Measurements from ENCODE around the gene MCMBP.
"Not testable (repeated sequence)": the region's sequence is repeated elsewhere in the genome, so short reads cannot be mapped to it uniquely, and the experiment has no call there.

The MCMBP gene

GRCh38 chr10:119803264-119803663 lies 69.4 kb downstream of the MCMBP start:
- no peaks in the 10 kb centered on the region for H3K4me1 ChIP-seq (ENCODE audit: control insufficient read depth in 1 of 2, insufficient read depth in 2 of 2, low read length in 2 of 2)
- no peak overlapping the region for H3K27ac ChIP-seq (ENCODE audit: low read length)
- H3K4me3 ChIP-seq (ENCODE audit: low read depth in 1 of 2, low read length in 2 of 2), result no peak overlapping the region
- peaks cover 12 to 18% of the 10 kb centered on the region in 2 donors for H3K36me3 ChIP-seq (ENCODE audit: control insufficient read depth in 1 of 2, insufficient read depth in 2 of 2, low read length in 2 of 2)
- H3K9me3 ChIP-seq (ENCODE audit: control insufficient read depth in 1 of 2, low read length in 2 of 2), result no peaks in the 10 kb centered on the region
- H3K27me3 ChIP-seq (ENCODE audit: low read depth, low read length), result no peaks in the 10 kb centered on the region

- Histone ChIP-seq H3K27me3 (ENCODE audit: low read depth, low read length) (no peaks in the 10 kb centered on the region), H3K9me3 (ENCODE audit: control insufficient read depth in 1 of 2, low read length in 2 of 2) (no peaks in the 10 kb centered on the region), H3K4me1 (ENCODE audit: control insufficient read depth in 1 of 2, insufficient read depth in 2 of 2, low read length in 2 of 2) (no peaks in the 10 kb centered on the region), H3K36me3 (ENCODE audit: control insufficient read depth in 1 of 2, insufficient read depth in 2 of 2, low read length in 2 of 2) (peaks cover 17 to 22% of the 10 kb centered on the region in 2 donors), H3K4me3 (ENCODE audit: low read depth in 1 of 2, low read length in 2 of 2) (no peak overlapping the region), H3K27ac (ENCODE audit: low read length) (no peak overlapping the region)
Observed at GRCh38 chr10:119801998-119802538, 70.6 kb downstream of the MCMBP start.

- Histone ChIP-seq H3K36me3 (ENCODE audit: control insufficient read depth in 1 of 2, insufficient read depth in 2 of 2, low read length in 2 of 2) (peaks cover 18 to 28% of the 10 kb centered on the region in 2 donors), H3K27me3 (ENCODE audit: low read depth, low read length) (no peaks in the 10 kb centered on the region), H3K9me3 (ENCODE audit: control insufficient read depth in 1 of 2, low read length in 2 of 2) (no peaks in the 10 kb centered on the region), H3K27ac (ENCODE audit: low read length) (no peak overlapping the region), H3K4me3 (ENCODE audit: low read depth in 1 of 2, low read length in 2 of 2) (no peak overlapping the region), H3K4me1 (ENCODE audit: control insufficient read depth in 1 of 2, insufficient read depth in 2 of 2, low read length in 2 of 2) (no peaks in the 10 kb centered on the region)
Observed at GRCh38 chr10:119801176-119801575, 71.5 kb downstream of the MCMBP start.

GRCh38 chr10:119796039-119796438 lies 76.6 kb downstream of the MCMBP start:
- Histone ChIP-seq H3K27ac (ENCODE audit: low read length) (no peak overlapping the region), H3K27me3 (ENCODE audit: low read depth, low read length) (no peaks in the 10 kb centered on the region), H3K4me3 (ENCODE audit: low read depth in 1 of 2, low read length in 2 of 2) (no peak overlapping the region), H3K36me3 (ENCODE audit: control insufficient read depth in 1 of 2, insufficient read depth in 2 of 2, low read length in 2 of 2) (peaks cover 6 to 10% of the 10 kb centered on the region in 2 donors), H3K4me1 (ENCODE audit: control insufficient read depth in 1 of 2, insufficient read depth in 2 of 2, low read length in 2 of 2) (no peaks in the 10 kb centered on the region), H3K9me3 (ENCODE audit: control insufficient read depth in 1 of 2, low read length in 2 of 2) (no peaks in the 10 kb centered on the region)

- not testable (repeated sequence) for H3K9me3 ChIP-seq (ENCODE audit: control insufficient read depth in 1 of 2, low read length in 2 of 2); H3K4me3 ChIP-seq (ENCODE audit: low read depth in 1 of 2, low read length in 2 of 2); H3K27me3 ChIP-seq (ENCODE audit: low read depth, low read length); H3K27ac ChIP-seq (ENCODE audit: low read length); H3K4me1 ChIP-seq (ENCODE audit: control insufficient read depth in 1 of 2, insufficient read depth in 2 of 2, low read length in 2 of 2); H3K36me3 ChIP-seq (ENCODE audit: control insufficient read depth in 1 of 2, insufficient read depth in 2 of 2, low read length in 2 of 2)
Observed at GRCh38 chr10:119795101-119795500, 77.5 kb downstream of the MCMBP start.

- Histone ChIP-seq H3K4me3 (ENCODE audit: low read depth in 1 of 2, low read length in 2 of 2) (no peak overlapping the region), H3K36me3 (ENCODE audit: control insufficient read depth in 1 of 2, insufficient read depth in 2 of 2, low read length in 2 of 2) (no peaks in the 10 kb centered on the region), H3K27me3 (ENCODE audit: low read depth, low read length) (no peaks in the 10 kb centered on the region), H3K27ac (ENCODE audit: low read length) (no peak overlapping the region), H3K4me1 (ENCODE audit: control insufficient read depth in 1 of 2, insufficient read depth in 2 of 2, low read length in 2 of 2) (peaks cover 5 to 14% of the 10 kb centered on the region in 2 donors), H3K9me3 (ENCODE audit: control insufficient read depth in 1 of 2, low read length in 2 of 2) (no peaks in the 10 kb centered on the region)
Observed at GRCh38 chr10:119786117-119786769, 86.4 kb downstream of the MCMBP start.

- Histone ChIP-seq H3K9me3 (ENCODE audit: control insufficient read depth in 1 of 2, low read length in 2 of 2) (no peaks in the 10 kb centered on the region), H3K27me3 (ENCODE audit: low read depth, low read length) (no peaks in the 10 kb centered on the region), H3K4me1 (ENCODE audit: control insufficient read depth in 1 of 2, insufficient read depth in 2 of 2, low read length in 2 of 2) (peaks cover 5 to 14% of the 10 kb centered on the region in 2 donors), H3K36me3 (ENCODE audit: control insufficient read depth in 1 of 2, insufficient read depth in 2 of 2, low read length in 2 of 2) (no peaks in the 10 kb centered on the region), H3K4me3 (ENCODE audit: low read depth in 1 of 2, low read length in 2 of 2) (no peak overlapping the region), H3K27ac (ENCODE audit: low read length) (no peak overlapping the region)
Observed at GRCh38 chr10:119784340-119785067, 88.1 kb downstream of the MCMBP start.

GRCh38 chr10:119783665-119784027 lies 89.0 kb downstream of the MCMBP start:
- peaks cover 5 to 14% of the 10 kb centered on the region in 2 donors for H3K4me1 ChIP-seq (ENCODE audit: control insufficient read depth in 1 of 2, insufficient read depth in 2 of 2, low read length in 2 of 2)
- no peak overlapping the region for H3K4me3 ChIP-seq (ENCODE audit: low read depth in 1 of 2, low read length in 2 of 2)
- no peak overlapping the region for H3K27ac ChIP-seq (ENCODE audit: low read length)

GRCh38 chr10:119782981-119783664 lies 89.5 kb downstream of the MCMBP start:
- no peak overlapping the region for H3K27ac ChIP-seq (ENCODE audit: low read length)
- no peaks in the 10 kb centered on the region for H3K9me3 ChIP-seq (ENCODE audit: control insufficient read depth in 1 of 2, low read length in 2 of 2)
- H3K4me3 ChIP-seq (ENCODE audit: low read depth in 1 of 2, low read length in 2 of 2), result no peak overlapping the region
- no peaks in the 10 kb centered on the region for H3K36me3 ChIP-seq (ENCODE audit: control insufficient read depth in 1 of 2, insufficient read depth in 2 of 2, low read length in 2 of 2)
- peaks cover 5 to 14% of the 10 kb centered on the region in 2 donors for H3K4me1 ChIP-seq (ENCODE audit: control insufficient read depth in 1 of 2, insufficient read depth in 2 of 2, low read length in 2 of 2)
- H3K27me3 ChIP-seq (ENCODE audit: low read depth, low read length), result no peaks in the 10 kb centered on the region

More at GRCh38 chr10:119783665-119784027, 89.0 kb downstream of the MCMBP start:
- Histone ChIP-seq H3K36me3 (ENCODE audit: control insufficient read depth in 1 of 2, insufficient read depth in 2 of 2, low read length in 2 of 2) (no peaks in the 10 kb centered on the region), H3K27me3 (ENCODE audit: low read depth, low read length) (no peaks in the 10 kb centered on the region), H3K9me3 (ENCODE audit: control insufficient read depth in 1 of 2, low read length in 2 of 2) (no peaks in the 10 kb centered on the region)

GRCh38 chr10:119781498-119781897 lies 91.1 kb downstream of the MCMBP start:
- Histone ChIP-seq H3K9me3 (ENCODE audit: control insufficient read depth in 1 of 2, low read length in 2 of 2) (no peaks in the 10 kb centered on the region), H3K27ac (ENCODE audit: low read length) (no peak overlapping the region), H3K4me3 (ENCODE audit: low read depth in 1 of 2, low read length in 2 of 2) (no peak overlapping the region), H3K4me1 (ENCODE audit: control insufficient read depth in 1 of 2, insufficient read depth in 2 of 2, low read length in 2 of 2) (peaks cover 5 to 13% of the 10 kb centered on the region in 2 donors), H3K27me3 (ENCODE audit: low read depth, low read length) (no peaks in the 10 kb centered on the region), H3K36me3 (ENCODE audit: control insufficient read depth in 1 of 2, insufficient read depth in 2 of 2, low read length in 2 of 2) (no peaks in the 10 kb centered on the region)

- Histone ChIP-seq H3K36me3 (ENCODE audit: control insufficient read depth in 1 of 2, insufficient read depth in 2 of 2, low read length in 2 of 2) (no peaks in the 10 kb centered on the region), H3K9me3 (ENCODE audit: control insufficient read depth in 1 of 2, low read length in 2 of 2) (no peaks in the 10 kb centered on the region), H3K27me3 (ENCODE audit: low read depth, low read length) (no peaks in the 10 kb centered on the region), H3K27ac (ENCODE audit: low read length) (no peak overlapping the region), H3K4me1 (ENCODE audit: control insufficient read depth in 1 of 2, insufficient read depth in 2 of 2, low read length in 2 of 2) (peaks cover 5 to 10% of the 10 kb centered on the region in 2 donors), H3K4me3 (ENCODE audit: low read depth in 1 of 2, low read length in 2 of 2) (no peak overlapping the region)
Observed at GRCh38 chr10:119780879-119781480, 91.7 kb downstream of the MCMBP start.
